ENCODE data around the gene NOVA2. TPM values are rescaled to one million over a fixed set of nuclear protein-coding genes. Genes with fewer than 3 reads are reported as not detected.

NOVA2 gene
- total and polyA plus RNA-seq, 2 of the 8 experiments (the other 6 are each of a cell fraction or from before 2014, with no cell fraction given) = 3.2 to 24.6 TPM

GRCh38 chr19:45933759-45934158, 39.9 kb downstream of the NOVA2 start:
- Histone ChIP-seq H4K91ac (replicated peaks; ENCODE audit: insufficient read length, low read length) (no peak overlapping the region), H3K4me3 (ENCODE audit: extremely low read depth in 1 of 4, insufficient read depth in 2 of 4, low read depth in 3 of 4, low read length in 4 of 4) (no peak overlapping the region), H3K56ac (replicated peaks; ENCODE audit: insufficient read length, low read depth, low read length) (no peak overlapping the region), H3K23ac (ENCODE audit: insufficient read length) (no peak overlapping the region), H3K4ac (replicated peaks; ENCODE audit: insufficient read length, low read depth, low read length) (no peak overlapping the region), H3K36me3 (ENCODE audit: control insufficient read depth in 2 of 4, insufficient read depth in 4 of 4, low read length in 3 of 4) (no peaks in the 10 kb centered on the region; a peak in 1 of 8 replicates), H2BK20ac (ENCODE audit: low read length) (no peak overlapping the region), H3K27me3 (replicated peaks in 1 of 4; ENCODE audit: control insufficient read depth in 3 of 4, extremely low read depth in 1 of 4, insufficient read depth in 3 of 4, low read length in 3 of 4) (peaks cover 1 to 11% (median 4%) of the 10 kb centered on the region in 4 experiments; a peak in 5 of 7 replicates), H4K5ac (ENCODE audit: insufficient read length, low read depth, low read length) (no peak overlapping the region), H2BK5ac (ENCODE audit: low read depth, low read length) (no peak overlapping the region), H3K18ac (ENCODE audit: extremely low read depth, low read length) (no peak overlapping the region), H2BK15ac (ENCODE audit: low read length) (no peak overlapping the region), H3K23me2 (ENCODE audit: low read depth, low read length) (no peaks in the 10 kb centered on the region), H3K4me2 (ENCODE audit: insufficient read depth in 1 of 2, low read depth in 2 of 2, low read length in 2 of 2) (no peak overlapping the region), H4K8ac (ENCODE audit: extremely low read depth, insufficient read depth, low read length) (no peak overlapping the region), H3K4me1 (replicated peaks in 1 of 4; ENCODE audit: control insufficient read depth in 3 of 4, insufficient read depth in 4 of 4, low read length in 3 of 4) (peaks cover 0 to 3% (median 0%) of the 10 kb centered on the region in 4 experiments; a peak in 2 of 7 replicates), H2BK12ac (ENCODE audit: low read depth, low read length) (no peak overlapping the region), H2AFZ (ENCODE audit: low read length) (no peak overlapping the region), H3K9me3 (ENCODE audit: insufficient read depth in 2 of 2, low read depth in 1 of 2, low read length in 1 of 2) (no peaks in the 10 kb centered on the region), H3K14ac (ENCODE audit: insufficient read length) (no peak overlapping the region), H3K79me1 (ENCODE audit: low read depth, low read length) (no peaks in the 10 kb centered on the region), H2AK5ac (ENCODE audit: low read depth, low read length) (no peak overlapping the region), H3K27ac (ENCODE audit: low read depth, low read length) (no peak overlapping the region), H2BK120ac (replicated peaks; ENCODE audit: low read depth, low read length) (no peak overlapping the region), H3K9ac (replicated peaks in 1 of 4; ENCODE audit: extremely low read depth in 1 of 4, low read depth in 3 of 4, low read length in 3 of 4) (no peak overlapping the region), H4K20me1 (replicated peaks in 1 of 2; ENCODE audit: control insufficient read depth in 1 of 2, insufficient read depth in 2 of 2, low read length in 2 of 2) (peaks cover 0 to 2% of the 10 kb centered on the region in 2 experiments), H3K79me2 (ENCODE audit: control insufficient read depth in 1 of 2, insufficient read depth in 2 of 2, low read length in 2 of 2) (no peaks in the 10 kb centered on the region)
- WGBS, 2 experiments (ENCODE audit: extremely low coverage in 1 of 2, insufficient coverage in 1 of 2, insufficient read length in 1 of 2, insufficient replicate concordance in 2 of 2, low coverage in 1 of 2, low lambda C conversion rate in 2 of 2, missing lambda C conversion rate in 1 of 2) = 95% methylated on average over 7 of the region's 9 CpGs; no CpG with 5 or more reads in 1 of the 2 experiments
- ChIA-PET CTCF (ENCODE audit: partially characterized antibody) (interaction anchor here (1.2 to 2.1 kb wide), 2 partner anchors 14 to 144 kb away, joined by 3 to 5 read pairs; no protein-coding TSS in a partner anchor), POLR2A (ENCODE audit: partially characterized antibody) (interaction anchor here (0.8 to 1.1 kb wide), 2 partner anchors 26 to 40 kb away, joined by 3 read pairs; no protein-coding TSS in a partner anchor)
- DNase-seq (ENCODE audit: low read depth in 1 of 2, low spot score in 2 of 2) = no peak
- FAIRE-seq = no peak
- TF ChIP-seq TBP (IDR thresholded peaks at IDR 0.05; ENCODE audit: low read depth, low read length) = no peak
- no peak for TF ChIP-seq MAX (IDR thresholded peaks at IDR 0.05)
- TF ChIP-seq GABPA (IDR thresholded peaks at IDR 0.05; ENCODE audit: borderline replicate concordance, insufficient read depth, low read length) = no peak
- TF ChIP-seq SIRT6 (IDR thresholded peaks at IDR 0.05; ENCODE audit: low read length) = no peak
- no peak for TF ChIP-seq SP2 (IDR thresholded peaks at IDR 0.05; ENCODE audit: low read length)
- no peak for TF ChIP-seq POU5F1 (IDR thresholded peaks at IDR 0.05; ENCODE audit: low read depth, low read length)
- TF ChIP-seq CHD2 (IDR thresholded peaks at IDR 0.05; ENCODE audit: low read length) = no peak
- TF ChIP-seq KDM1A (IDR thresholded peaks at IDR 0.05; ENCODE audit: borderline replicate concordance, low read length) = no peak
- TF ChIP-seq JUND (IDR thresholded peaks at IDR 0.05; ENCODE audit: low read length) = no peak
- no peak for TF ChIP-seq HDAC6 (IDR thresholded peaks at IDR 0.05; ENCODE audit: low read depth, low read length)
- TF ChIP-seq SIN3A (conservative IDR thresholded peaks at IDR 0.05 in 1 of 2, IDR thresholded peaks at IDR 0.05 in 1 of 2; ENCODE audit: low read depth in 1 of 2, low read length in 2 of 2) = no peak
- no peak for TF ChIP-seq CREB1 (IDR thresholded peaks at IDR 0.05)
- TF ChIP-seq NANOG (IDR thresholded peaks at IDR 0.05; ENCODE audit: insufficient read depth, low read depth, low read length, poor library complexity, severe bottlenecking) = no peak
- TF ChIP-seq CBX5 (IDR thresholded peaks at IDR 0.05; ENCODE audit: low read depth, low read length) = no peak
- no peak for TF ChIP-seq ASH2L (IDR thresholded peaks at IDR 0.05; ENCODE audit: low read length)
